Activated CD4-positive, CD25-positive, alpha-beta regulatory T cell treated with anti-CD3 and anti-CD28 coated beads, Interleukin-2, amount 50 U/mL, for 16 hours (primary cell): ENCODE data around the gene GPS1.

ENCODE experiments used
- DNase-seq: peaks from one replicate; pipeline ENCODE4 v3.0.0-alpha.2; 2020; ENCODE audit warnings: low read depth, low spot score

GPS1 gene

DNA sequence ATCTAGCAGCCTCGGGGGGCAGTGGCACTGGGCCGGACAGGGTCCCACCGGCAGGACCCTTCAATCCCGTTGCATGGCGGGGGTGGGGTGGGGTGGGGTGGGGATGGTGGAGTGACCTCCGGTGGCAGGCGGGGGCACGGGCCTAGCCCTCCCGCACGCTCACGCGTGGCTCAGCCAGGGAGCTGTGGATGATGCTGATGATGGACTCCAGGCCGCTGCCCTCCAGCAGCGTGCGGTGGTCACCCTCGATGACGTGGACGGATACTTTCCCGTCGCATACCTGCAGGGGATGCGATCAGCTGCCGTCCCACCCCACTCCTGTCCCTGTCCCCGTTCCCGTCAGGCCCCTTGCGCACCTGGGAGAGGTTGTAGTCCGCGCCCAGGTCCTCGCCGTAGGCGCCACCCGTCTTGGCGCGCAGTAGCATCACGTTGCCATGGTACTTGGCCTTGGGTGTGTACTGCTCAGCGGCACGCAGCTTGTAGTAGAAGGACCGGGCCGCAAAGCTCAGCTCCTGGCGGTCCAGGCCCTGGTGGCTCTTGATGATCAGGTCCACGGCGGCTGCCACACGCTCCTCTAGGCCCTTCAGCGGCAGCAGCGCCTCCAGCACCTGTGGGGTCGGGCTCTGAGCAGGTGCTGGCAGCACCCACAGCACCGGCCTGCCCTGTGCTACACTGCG lies 27.4 kb downstream of the GPS1 start:
- no peak for DNase-seq

DNA sequence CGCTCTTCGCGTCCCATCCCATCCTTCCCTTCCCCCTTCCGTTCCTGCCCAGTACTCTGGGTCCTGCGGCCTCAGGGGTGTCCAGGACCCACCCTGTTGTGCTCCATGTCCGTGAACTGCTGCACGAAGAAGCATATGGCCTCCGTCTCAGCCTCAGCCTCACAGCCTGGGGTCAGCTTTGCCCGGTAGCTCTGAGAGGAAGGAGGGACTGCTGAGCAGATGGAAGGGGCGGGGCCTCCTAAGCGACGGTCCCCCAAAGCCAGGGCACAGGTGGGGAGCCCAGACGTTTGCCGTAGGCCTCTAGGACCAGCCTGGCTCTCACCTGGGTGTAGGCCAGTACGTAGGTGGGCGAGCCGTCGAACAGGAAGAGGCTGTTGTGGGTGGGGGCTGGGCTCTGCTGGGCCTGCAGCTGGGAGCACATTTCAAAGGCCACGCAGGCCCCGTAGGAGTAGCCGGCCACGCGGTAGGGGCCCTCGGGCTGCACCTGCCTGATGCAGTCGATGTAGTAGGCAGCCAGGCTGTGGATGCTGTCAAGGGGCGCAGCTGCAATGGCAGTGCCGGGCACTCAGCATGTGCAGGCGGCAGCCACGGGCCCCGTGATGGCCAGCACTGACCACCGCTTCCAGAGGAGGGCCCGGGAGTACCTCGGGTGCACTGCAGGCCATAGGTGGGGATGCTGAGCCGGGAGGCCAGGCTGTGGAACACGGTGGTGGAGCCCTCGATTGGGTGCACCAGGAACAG lies 28.5 kb downstream of the GPS1 start:
- DNase-seq = no peak

DNA sequence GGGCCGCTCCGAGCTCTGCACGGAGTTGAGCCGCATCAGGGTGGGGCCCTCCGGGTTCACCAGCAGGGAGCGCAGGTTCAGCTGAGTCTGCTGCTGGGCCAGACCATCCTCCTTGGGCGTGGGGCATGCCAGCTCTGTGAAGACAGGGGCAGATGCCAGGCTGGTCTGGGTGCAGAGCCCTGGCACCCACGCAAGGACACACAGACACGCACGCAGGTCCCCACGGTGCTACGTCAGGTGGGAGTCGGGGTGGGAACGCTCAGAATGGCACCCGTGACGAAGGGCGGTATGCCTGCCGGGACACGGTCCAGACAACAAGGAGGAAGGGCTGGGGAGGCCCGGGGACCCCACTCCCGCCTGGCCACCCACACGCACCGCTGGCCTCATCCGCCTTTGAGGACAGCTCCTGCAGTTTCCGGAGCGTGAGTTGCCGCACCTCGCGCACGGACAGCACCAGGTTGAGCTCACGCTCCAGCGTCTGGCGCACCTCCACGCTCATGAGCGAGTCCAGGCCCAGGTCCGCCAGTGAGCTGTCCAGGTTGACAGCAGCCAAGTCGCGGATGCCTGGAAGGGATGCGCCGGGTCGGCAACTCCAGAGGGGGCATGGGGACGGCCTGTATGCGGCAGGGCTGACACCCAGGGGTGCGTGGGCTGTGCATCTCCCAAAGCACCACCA lies 29.2 kb downstream of the GPS1 start:
- no peak for DNase-seq

DNA sequence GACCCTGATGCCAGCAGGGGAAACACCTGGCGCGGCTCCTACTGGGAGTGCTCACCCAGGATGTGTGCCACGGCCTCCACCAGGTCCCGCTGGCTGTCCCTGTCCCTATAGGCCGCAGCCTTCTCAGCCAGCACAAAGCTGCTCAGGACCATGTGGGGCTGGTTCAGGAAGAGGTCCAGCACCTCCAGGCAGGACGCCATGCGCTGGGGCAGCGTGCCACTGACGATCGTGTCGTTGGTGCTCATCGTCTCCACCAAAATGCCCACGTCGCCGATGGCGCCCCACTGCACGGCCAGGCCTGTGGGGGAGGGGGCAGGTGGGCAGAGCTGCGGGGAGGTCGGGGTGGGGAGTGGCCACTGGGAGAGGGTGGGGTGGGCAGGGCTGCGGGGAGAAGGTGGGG lies 29.8 kb downstream of the GPS1 start:
- DNase-seq = no peak

DNA sequence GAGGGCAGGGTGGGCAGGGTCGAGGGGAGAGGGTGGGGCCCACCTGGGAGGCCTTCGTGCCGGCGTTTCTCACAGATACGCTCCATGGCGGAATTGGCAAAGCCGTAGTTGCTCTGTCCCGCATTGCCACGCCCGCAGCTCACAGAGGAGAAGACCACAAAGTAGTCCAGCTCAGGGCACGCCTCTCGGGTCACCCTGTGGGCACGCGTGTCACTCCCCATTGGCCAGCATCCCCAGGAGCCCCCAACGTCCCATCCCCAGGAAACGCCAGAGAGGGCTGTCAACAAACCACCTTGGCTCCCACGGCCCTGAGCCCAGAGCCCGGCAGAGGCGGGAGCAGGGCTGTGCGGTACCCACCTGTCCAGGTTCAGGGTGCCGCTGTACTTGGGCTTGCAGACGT lies 30.3 kb downstream of the GPS1 start:
- DNase-seq = no peak

DNA sequence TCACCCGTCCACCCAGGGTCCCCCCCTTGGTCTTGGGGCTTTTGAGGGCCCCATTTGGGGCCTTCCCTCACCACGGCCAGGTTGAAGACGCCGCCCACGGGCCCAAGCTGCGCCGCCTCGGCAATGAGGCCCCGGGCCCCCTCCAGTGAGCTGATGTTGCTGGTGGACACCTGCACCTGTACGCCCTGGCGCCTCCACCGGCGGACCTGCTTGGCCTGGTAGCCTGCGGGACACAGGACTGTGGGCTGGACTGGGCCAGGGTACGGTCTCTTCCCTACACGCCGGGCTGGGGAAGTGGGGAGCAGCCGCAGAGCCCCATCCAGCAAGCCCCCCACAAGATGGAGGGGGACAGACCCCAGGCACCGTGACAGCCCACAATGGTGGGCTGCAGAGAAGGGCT lies 30.8 kb downstream of the GPS1 start:
- DNase-seq = no peak

DNA sequence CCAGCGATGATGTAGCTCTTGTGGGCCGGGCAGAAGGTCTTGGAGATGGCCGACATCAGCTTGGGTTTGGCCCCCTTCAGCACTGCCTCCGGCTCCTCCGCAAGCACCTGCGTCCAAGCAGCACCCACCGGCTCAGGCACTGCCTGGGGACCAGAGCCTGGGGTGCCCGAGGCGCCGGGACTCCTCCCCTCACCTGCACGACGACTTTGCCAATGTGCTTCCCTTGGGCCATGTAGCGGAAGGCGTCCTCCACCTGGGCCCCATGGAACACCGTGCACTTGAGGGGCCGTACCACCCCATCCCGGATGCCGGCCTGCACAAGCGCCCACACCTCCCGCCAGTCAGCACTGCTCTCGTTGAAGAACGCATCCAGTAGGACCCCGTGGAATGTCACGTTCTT lies 31.3 kb downstream of the GPS1 start:
- no peak for DNase-seq

DNA sequence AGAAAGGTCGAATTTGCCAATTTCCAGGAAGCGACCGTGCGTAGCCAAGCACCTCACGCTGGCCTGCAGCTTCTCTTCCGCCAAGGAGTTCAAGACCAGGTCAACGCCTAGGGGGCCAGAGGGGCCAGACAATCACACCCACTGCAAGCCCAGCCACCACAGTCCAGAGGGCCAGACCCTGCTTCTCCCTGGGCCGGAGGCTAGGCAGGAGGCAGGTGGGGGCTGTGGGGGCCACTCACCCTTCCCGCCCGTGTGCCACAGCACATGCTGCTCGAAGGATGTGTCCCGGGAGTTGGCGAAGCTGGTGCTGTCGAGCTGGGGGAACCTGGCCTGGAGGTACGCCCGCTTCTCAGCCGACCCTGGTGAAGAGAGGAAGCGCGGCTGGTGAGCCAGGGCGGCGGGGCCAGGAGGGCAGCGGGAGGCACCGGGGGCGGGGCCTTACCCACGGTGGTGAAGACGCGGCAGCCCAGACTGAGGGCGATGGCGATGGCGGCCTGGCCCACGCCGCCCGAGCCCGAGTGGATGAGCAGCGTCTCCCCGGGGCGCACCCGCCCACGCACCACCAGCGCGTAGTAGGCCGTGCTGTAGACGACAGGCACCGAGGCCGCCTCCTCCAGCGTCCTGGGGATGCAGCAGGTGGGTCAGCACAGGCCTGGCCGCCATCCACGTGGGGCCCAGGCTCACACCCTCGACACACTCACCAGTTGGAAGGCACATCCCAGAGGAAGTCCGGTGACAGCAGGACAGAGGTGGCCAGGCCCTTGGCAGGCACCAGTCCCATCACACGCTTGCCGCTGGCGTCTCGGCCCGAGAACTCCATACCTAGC lies 32.0 kb downstream of the GPS1 start:
- no peak for DNase-seq

DNA sequence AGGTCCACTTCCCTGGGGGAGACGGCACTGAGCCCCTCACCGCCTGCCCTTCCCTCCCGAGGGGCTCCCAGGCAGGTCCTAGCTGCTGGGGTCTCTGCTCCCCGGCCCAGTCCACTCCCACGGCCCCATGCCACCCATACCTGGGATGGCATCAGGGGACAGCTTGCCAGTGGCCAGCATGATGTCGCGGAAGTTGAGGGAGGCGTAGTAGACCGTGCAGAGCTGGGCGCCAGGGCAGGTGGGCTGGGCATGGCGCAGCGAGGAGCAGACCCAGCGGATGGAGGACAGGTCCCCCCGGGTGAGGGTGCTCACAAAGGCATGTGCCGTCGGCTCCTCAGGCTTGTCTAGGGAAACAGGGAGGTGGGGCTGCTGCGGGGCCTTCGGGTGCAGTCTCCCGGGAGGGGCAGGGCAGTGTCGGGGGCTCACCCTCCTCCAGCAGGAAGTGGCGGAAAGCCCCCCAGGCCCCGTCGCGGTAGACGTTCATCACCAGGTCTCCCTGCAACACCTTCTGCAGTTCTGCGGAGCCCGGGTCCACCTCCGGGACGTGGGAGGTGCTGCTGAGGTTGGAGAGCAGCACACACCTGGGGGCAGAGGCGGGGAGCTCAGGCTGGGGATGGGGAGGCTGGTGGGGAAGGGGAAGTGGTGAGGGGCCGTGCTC lies 32.8 kb downstream of the GPS1 start:
- DNase-seq = no peak

DNA sequence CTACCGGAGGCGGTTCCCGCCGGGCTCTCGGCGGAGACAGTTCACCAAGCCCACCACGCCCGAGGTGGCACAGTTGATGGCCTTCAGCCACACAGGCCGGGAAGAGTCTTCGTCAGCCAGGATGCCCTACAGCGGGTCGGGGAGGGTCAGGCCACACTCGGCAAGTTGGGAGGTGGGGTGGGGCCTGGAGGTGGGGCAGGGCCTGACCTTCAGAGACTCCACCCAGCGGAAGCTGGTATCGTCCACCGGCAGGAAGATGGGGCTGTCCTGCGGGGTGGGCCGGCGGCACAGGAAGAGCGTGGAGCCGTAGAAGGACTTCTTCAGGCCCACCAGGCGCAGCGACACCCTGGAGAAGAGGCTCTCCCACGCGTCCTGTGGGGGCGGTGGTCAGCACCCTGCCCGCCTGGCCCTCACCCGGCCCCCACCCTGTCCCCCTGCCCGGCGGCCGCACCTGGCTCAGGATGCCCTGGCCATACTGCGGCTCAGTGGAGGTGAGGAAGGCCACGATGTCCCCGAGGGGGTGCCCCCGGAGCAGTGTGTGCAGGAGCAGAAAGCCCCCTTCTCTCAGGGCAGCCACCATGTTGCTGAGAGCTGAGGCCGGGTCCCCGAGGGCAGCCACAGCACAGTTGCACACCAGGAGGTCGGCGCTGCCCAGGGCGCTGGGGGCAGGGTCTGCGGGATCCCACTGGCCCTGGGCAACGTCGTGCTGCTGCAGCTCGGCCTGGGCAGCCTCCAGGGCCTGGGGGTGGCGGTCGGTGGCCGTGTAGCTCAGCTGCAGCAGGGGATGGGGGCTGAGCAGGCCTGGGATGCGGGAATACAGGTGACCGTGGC lies 33.5 kb downstream of the GPS1 start:
- DNase-seq = no peak

DNA sequence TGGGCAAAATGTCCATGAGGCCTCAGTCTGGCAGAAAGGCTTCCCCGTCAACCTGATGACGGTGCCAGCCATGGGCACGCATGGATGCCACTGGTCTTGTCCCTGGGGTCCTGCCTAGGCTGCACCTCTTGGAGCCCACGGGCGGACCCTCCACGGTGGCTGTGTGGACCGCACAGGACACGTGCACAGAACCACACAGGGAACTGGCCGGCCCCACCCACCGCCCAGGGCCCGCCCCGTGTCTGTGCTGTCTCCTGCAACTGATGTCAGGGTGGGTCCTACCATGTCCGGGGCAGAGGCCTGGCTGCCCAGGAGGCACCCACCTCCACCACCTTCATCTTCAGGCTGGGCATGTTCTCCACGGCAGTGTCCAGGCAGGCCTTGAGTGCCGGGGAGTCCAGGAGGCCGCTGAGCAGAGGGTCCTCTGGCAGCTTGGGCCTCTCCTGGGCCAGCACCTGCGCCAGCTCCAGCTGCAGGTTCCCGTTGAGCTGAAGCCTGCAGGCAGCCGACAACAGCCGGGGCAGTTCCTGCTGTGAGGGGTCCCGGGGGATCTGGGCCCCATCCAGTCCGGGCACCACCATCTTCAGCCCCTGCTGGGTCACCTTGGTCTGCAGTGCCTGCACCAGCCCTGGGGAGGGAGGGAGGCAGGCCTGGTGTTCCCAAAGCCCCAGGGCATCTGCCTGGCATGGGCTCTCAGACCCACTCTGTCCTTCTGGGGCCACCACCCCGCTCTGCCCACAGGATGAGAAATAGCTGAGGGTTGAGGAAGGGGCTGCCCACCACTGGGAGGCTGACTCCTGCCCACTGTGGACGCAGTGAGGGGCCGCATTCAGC lies 34.5 kb downstream of the GPS1 start:
- no peak for DNase-seq

DNA sequence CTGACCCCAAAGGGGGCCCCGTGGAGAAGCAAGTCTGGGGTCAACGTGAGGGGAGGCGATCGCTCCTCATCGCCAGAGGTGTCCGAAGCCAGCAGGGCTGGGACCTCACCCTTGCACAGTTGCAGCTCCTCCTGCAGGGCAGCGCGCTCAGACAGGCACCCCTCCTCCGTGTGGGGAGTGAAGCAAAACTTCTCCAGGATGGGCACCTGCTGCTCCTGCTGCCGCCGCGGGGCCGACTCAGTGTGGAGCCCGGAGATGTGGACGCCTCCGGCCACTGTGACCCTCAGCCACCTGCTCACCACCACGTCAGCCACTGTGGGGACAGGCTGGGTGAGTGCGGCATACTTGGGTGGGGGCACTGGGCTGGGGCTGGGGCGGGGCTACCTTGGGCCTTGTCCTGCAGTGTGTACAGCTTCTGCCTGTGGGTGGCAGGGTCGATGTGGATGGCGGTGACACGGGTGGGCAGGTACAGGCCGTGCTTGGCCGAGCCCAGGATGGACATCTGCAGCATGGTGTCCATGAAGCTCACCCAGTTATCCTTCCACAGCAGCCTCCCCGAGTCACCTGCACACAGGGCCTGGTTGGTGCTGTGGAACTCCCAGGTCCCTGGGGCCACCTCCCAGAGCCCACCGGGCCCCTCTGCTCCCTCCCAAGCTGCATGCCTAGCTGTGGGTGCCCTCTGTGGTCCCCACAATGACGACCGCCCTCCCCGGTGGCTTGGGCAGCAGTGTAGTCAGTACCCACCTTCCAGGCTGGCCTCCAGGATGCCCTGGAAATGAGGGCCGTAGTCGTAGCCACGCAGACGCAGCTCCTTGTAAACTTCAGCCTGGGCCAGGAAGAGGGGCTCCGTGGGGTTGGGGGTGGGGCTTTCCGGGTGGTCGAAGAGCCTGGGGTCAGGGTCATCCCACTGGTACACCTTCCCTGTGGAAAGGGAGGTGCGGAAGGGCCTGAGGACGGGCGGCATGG lies 35.5 kb downstream of the GPS1 start:
- DNase-seq = no peak

DNA sequence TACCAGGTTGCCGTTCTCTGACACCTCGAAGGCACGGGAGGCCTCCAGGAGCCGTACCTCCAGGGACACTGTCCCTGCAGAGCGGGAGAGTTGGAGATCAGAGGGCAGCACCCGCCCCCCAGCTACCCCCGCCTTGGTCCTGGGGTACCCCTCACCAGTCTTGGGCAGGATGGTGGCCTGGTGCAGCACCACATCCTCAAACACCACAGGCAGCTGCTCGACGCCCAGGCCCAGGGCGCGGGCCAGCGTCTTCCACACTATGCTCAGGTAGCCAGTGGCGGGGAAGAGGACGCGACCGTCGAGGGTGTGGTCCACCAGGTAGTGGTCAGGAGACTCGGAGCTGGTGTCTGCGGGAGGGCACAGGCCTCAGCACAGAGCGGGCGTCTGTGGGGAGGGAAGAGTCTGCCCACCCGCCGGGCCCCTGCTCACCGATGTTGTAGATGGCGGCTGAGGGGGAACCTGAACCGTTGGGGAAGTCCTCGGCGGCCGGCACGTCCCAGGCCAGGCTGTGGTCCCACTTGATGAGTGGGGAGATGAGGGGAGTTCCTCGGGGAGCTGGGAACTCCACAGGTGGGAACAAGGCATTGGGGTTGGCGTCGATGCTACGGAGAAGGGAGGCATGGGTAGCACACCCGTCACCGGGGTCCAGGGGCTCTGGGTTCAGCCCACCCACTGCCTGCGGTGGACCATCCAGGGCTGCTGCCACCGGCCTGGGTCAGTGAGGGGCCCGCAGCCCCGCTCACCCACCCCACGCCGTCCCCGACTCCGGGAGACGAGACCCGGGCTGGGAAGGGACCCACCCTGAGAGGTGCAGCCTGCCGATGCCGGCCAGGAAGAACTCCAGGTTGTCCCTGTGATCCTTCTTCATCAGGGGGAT lies 36.5 kb downstream of the GPS1 start:
- DNase-seq = no peak

DNA sequence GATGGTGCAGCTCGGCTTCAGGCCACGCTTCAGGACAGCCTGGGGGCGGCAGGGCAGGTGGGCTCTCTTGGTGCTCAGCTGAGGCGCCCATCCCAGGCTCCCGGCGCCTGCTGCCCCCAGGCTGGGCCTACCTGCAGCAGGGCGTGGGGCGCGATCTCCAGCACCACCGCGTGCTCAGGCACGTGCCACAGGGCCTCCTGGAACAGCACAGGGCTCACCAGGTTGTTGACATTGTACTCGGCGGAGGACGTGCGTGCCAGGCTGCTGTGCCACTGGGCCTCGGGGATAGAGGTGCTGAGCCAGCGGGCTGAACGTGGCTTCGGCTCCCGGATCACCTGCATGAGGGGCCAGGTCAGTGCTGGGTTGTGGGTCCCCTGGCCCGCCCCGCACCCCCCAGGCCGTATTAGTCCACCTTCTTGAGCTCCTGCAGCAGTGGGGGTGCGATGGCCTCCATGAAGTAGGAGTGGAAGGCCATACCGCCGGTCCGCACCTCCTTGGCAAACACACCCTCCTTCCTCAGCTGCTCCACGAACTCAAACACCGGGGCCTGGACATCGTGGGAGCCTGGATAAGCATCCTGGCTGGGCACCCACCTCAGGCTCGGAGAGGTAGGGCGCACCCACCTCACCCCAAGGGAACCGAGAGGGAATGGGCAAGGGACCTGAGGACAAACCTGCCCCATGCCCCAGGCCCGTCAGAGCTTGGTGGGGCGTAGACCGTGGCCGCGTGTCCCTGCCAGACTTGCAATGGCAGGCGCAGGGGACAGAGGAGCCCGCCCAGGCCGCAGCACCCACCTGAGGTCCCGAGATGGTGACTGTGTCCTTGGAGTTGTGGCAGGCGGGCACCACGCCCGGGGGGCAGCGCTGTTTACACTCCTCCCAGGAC lies 37.4 kb downstream of the GPS1 start:
- DNase-seq = no peak

DNA sequence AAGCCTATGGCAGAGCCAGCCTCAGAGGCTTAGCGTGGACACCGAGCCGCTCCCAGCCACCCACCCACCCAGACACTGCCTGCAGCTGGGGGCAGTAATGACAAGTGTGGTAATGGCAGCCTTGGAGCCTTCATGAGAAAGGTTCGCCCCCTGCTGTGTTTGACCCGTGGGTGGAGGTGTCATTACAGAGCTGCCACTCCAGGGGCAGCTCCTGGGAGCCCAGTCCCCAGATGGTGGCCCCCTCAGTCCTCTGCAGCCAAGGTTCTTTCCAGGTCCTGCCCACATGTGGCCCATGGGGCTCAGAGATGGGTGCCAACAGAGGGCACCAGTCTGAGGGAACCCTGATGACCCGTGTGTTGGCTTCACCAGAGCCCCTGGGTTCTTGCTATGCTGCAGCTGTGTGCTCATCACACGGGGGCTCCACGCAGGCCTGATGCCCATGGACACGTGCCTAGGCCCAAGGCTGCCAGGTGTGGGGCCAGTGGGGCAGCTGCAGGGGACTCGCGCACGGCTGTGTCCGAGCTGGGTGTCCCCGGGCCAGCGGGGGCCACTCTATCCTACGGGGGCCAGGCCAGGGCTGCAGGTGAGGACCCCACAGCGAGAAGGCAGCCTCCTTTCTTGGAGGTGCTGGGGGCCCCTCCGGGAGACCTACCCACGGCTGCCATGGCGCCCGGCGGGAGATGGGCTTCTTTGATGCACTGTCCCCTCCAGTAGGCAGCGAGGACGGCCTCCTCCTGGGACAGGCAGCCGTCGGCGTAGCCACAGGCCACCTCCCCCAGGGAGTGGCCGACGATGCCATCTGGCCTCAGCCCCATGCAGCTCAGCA lies 38.2 kb downstream of the GPS1 start:
- DNase-seq = no peak
